Left lung (tissue), 10 donors: Measurements from ENCODE around the gene MATN1. TPM values are rescaled to one million over a fixed set of nuclear protein-coding genes. Genes with fewer than 3 reads are reported as not detected.

Experiments used
- ATAC-seq: fragments of 200-7000 bp; cut with Tn5 transposase; one replicate; pipeline ENCODE4 v1.9.1; 2020; ENCODE audit warnings: moderate library complexity
- DNase-seq, 4 donors: peaks; one replicate each; pipeline ENCODE4 v3.0.0-alpha.2; 2013 to 2020
- H3K27ac ChIP-seq, 2 donors: fragments of 200-600 bp; sonication (generic) in 1 of 2; one replicate each; pipeline versions ENCODE4 v1.5.0 to v1.8.0; 2020 to 2021
- H3K27me3 ChIP-seq, 2 donors: fragments of 200-600 bp; sonication (generic) in 1 of 2; one replicate each; pipeline versions ENCODE4 v1.5.0 to v1.8.0; 2020 to 2021
- H3K36me3 ChIP-seq, 2 donors: fragments of 200-600 bp; sonication (generic) in 1 of 2; one replicate each; pipeline versions ENCODE4 v1.5.0 to v1.8.0; 2020 to 2021
- H3K4me1 ChIP-seq, 2 donors: fragments of 200-600 bp; one replicate each; pipeline ENCODE4 v1.8.0; 2021
- H3K4me3 ChIP-seq, 2 donors: fragments of 200-600 bp; sonication (generic) in 1 of 2; one replicate each; pipeline versions ENCODE4 v1.5.0 to v1.8.0; 2020 to 2021; ENCODE audit warnings: mild to moderate bottlenecking in 1 of 2
- H3K9me3 ChIP-seq, 2 donors: fragments of 200-600 bp; sonication (generic) in 1 of 2; one replicate each; pipeline versions ENCODE4 v1.5.0 to v1.8.0; 2020 to 2021
- intact Hi-C, 2 donors: fragments of 100-400 bp; cut with DNase I; formaldehyde crosslinking; loops; one replicate each; pipeline versions ENCODE4 v1.11.2 to v1.14.2; 2022
- polyA plus RNA-seq, 6 donors: library from polyadenylated mRNA; unstranded; fragments of 120-200 nt; gene quantifications; one replicate each; pipeline ENCODE4 v1.2.1, GENCODE V29; 2013; ENCODE audit not compliant: insufficient read length in 6 of 6
- total RNA-seq, 2 donors: library from RNA; stranded (reverse); fragmentation: NEBNext Ultra II Directional; extraction: Animal tissue kit (Norgen Biotek cat#: 25700); gene quantifications; one replicate each; pipeline ENCODE4 v1.2.1, GENCODE V29; 2021
- TF ChIP-seq, protein P1 (sequence below), 2 donors: fragments of 200-600 bp; sonication (generic) in 1 of 2; IDR thresholded peaks; one replicate each; pipeline versions ENCODE4 v1.5.0 to v1.8.0; 2021; ENCODE audit warnings: antibody characterized with exemption in 2 of 2
- donor health status: DM: no; HTN: yes; CAD: no.
- donor health status: DM: no; HTN: no; CAD: no.

MATN1 gene
- total and polyA plus RNA-seq, 8 donors, result 0.08 to 1.1 (median 0.43) TPM; not detected in 1

- TF ChIP-seq, protein P1, sequence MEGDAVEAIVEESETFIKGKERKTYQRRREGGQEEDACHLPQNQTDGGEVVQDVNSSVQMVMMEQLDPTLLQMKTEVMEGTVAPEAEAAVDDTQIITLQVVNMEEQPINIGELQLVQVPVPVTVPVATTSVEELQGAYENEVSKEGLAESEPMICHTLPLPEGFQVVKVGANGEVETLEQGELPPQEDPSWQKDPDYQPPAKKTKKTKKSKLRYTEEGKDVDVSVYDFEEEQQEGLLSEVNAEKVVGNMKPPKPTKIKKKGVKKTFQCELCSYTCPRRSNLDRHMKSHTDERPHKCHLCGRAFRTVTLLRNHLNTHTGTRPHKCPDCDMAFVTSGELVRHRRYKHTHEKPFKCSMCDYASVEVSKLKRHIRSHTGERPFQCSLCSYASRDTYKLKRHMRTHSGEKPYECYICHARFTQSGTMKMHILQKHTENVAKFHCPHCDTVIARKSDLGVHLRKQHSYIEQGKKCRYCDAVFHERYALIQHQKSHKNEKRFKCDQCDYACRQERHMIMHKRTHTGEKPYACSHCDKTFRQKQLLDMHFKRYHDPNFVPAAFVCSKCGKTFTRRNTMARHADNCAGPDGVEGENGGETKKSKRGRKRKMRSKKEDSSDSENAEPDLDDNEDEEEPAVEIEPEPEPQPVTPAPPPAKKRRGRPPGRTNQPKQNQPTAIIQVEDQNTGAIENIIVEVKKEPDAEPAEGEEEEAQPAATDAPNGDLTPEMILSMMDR (IDR thresholded peaks at IDR 0.05), result no peak
- Histone ChIP-seq H3K4me1 (peaks cover 0 to 41% of the 10 kb centered on the region in 2 donors), H3K4me3 (no peak overlapping the region), H3K9me3 (no peaks in the 10 kb centered on the region), H3K27ac (no peak overlapping the region), H3K36me3 (peaks cover 0 to 87% of the 10 kb centered on the region in 2 donors), H3K27me3 (no peaks in the 10 kb centered on the region)
- DNase-seq, result no peak
- ATAC-seq, result no peak
- intact Hi-C loops, result no loop called here
Measured at GRCh38 chr1:30738715-30739559, 15.6 kb upstream of the MATN1 start.

DNA sequence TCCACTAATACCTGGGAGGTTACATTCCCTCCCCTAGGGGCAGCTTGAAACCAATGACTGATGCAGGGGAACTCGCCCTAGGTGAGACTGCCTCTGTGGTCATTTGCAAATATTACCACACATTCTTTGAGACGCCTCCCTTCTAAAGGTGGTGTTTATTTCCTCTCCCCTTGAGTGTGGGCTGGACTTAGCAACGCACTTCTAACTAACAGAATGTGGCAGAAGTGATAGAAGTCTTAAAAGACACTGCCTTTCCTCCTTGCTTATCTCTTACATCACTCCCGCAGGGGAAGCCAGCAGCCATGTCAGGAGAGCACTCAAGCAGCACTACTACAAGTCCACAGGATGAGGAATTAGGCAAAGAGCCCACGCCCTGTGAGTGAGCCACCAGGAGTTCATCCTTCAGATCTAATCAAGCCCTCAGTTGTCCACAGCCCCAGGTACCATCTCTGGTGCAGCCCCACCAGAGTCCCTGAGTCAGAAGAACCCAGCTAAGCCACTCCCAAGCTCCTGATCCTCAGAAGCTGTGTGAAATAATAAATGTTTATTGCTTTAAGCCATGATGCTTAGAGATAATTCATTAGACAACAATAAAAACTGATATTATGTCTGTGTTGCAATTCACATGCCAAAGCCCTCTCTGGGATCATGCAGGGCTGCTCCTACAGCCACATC, 14.8 kb upstream of the MATN1 start:
- H3K27ac ChIP-seq, result no peak overlapping the region
- H3K36me3 ChIP-seq, result peaks cover 0 to 94% of the 10 kb centered on the region in 2 donors
- TF ChIP-seq, protein P1 (IDR thresholded peaks at IDR 0.05), result no peak
- DNase-seq (no peak), ATAC-seq (no peak)
- intact Hi-C loops, result no loop called here
- H3K4me3 ChIP-seq, result no peak overlapping the region
- no peaks in the 10 kb centered on the region for H3K27me3 ChIP-seq
- H3K4me1 ChIP-seq, result peaks cover 0 to 34% of the 10 kb centered on the region in 2 donors
- H3K9me3 ChIP-seq, result no peaks in the 10 kb centered on the region

DNA sequence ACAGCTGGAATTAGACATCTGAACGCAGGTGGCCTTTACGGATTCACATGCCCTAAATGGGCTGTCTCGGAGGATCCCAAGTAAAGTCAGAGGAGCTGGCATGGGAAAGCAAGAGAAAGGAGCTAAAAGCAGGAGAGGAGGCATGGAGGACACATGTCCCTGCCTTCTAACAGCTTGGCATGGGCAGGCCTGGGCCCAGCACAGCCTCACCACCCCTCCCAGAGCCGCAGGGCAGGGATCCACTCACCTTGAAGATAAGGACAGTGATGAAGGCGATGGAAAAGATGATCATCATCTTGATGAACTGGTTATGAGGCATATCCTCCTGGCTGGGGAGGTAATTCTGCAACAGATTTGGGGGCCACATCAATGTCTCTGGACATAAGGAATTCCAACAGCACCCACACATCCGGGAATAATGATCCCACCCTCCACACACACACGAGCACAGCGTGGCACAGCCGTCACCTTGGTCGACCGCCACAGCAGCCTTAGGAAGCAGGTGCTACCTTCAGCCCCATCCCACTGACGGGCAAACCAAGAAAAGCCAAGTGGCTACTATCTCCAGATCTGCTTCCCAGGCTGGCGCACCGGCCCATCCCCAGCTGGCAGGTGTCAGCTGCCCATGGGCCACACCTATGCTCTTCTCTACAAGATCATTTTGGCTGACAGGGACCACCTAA, 14.1 kb upstream of the MATN1 start:
- peaks cover 0 to 27% of the 10 kb centered on the region in 2 donors for H3K4me1 ChIP-seq
- H3K9me3 ChIP-seq, result no peaks in the 10 kb centered on the region
- ATAC-seq (no peak), DNase-seq (no peak)
- TF ChIP-seq, protein P1 (IDR thresholded peaks at IDR 0.05), result no peak
- intact Hi-C loops, result no loop called here
- no peak overlapping the region for H3K27ac ChIP-seq
- H3K27me3 ChIP-seq, result no peaks in the 10 kb centered on the region
- H3K4me3 ChIP-seq, result no peak overlapping the region
- peaks cover 0 to 97% of the 10 kb centered on the region in 2 donors for H3K36me3 ChIP-seq

DNA sequence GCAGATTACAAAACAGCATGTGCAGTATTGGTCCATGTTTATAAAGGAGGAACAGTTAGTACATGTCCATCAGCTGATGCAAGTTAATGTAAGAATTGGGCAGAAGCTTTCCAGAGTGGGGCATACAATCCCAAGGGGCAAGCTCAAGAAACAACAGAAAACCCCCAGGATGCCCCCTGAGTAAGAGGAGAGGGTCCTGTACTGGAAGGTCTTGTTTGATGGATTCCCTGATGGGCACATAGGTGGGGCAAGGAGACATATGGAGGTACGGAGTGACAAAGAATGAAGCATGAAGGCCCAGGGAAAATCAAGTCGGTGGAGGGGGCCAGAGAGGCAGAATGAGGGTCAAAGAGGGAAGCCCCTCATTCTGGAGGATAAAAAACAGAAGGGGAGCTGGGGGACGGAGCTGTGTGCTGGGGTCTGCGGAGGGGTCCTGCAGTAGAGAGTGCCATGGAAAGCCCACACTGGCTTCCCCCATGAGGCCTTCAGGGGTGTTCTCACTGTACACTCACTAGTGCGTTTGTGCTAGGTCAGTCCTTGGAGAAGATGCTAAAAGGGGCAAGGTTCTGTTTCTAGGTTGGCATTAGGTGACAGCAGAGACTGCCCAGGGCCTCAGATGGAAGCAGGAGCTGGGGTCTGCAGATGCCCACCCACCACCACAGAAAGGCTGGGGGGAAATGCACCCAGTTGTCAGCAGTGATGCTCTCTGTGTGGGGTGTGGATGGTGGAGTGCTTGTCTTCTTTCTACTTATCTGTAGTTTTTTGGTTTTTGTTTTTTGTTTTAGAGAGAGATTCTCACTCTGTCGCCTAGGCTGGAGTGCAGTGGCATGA, 12.5 kb upstream of the MATN1 start:
- DNase-seq (no peak), ATAC-seq (no peak)
- TF ChIP-seq, protein P1 (IDR thresholded peaks at IDR 0.05), result no peak
- intact Hi-C loops, result no loop called here
- H3K4me3 ChIP-seq, result no peak overlapping the region
- H3K27me3 ChIP-seq, result no peaks in the 10 kb centered on the region
- H3K27ac ChIP-seq, result no peak overlapping the region
- H3K36me3 ChIP-seq, result peaks cover 0 to 84% of the 10 kb centered on the region in 2 donors
- no peaks in the 10 kb centered on the region for H3K9me3 ChIP-seq
- peaks cover 0 to 11% of the 10 kb centered on the region in 2 donors for H3K4me1 ChIP-seq
